ENCODE data around the gene ST14. TPM values are rescaled to one million over a fixed set of nuclear protein-coding genes. Genes with fewer than 3 reads are reported as not detected.

Gene ST14
- total RNA-seq, 3 donors from 2014 or later (not counting 1 experiment from before 2014, with no cell fraction given): 0.61 to 1.9 (median 1.0) TPM

DNA sequence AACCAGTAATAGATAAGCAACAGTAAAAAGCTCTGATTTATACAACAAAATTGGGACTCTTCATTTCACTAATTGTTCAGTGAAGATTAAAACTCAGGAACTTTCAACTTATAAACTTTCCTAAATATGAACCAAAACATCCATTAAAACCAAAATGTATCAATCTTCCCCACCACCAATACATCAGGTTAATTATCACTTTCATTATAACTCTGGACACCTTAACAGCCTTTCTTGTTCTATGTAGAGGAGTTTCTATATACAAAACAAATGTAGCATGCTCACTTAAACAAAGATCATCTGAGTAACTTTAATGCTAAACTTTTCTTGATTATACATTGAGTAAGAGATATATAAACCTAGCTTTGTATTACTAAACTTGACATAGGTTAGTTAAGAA lies 74.7 kb downstream of the ST14 start:
- H3K27ac ChIP-seq (ENCODE audit: low read length): no peak overlapping the region
- no peak for ATAC-seq
- TF ChIP-seq CTCF (IDR thresholded peaks at IDR 0.05): no peak

DNA sequence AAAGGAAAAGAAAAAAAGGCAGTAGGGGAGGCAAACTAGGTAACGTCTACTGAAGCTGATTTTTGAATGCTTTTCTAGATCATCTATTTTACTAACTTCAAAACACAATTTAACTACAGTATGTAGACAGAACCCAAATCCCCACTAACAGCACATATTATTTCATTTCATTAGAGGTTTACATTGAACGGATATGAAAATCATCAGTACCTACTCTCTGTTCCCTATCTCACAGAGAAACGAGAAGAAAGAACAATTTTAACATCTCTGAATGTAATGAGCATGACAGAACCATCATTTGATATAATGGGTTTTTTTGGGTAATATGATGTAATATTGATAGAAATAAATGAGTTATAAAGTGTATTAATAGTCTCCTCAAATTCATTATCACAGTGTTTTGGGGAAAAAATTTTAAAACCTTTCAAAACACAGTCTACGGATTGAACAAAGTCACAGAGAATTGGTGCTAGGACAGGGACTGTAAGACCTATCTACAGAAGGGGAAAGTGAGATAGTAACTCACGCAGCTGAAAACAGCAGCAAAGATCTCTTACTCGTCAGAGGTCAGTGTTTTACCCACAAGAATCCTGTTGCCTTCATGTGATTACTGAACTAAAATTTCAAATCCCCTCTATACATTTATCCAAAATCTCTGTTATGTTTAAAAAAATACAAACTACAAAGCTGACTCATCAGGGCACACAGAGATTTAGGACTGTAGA lies 77.9 kb downstream of the ST14 start:
- Histone ChIP-seq H3K36me3 (ENCODE audit: control insufficient read depth, insufficient read depth, low read length) (peaks cover 43% of the 10 kb centered on the region), H3K27ac (ENCODE audit: low read length) (no peak overlapping the region), H3K9me3 (ENCODE audit: control insufficient read depth, insufficient read depth, low read length) (no peaks in the 10 kb centered on the region), H3K27me3 (ENCODE audit: control insufficient read depth, insufficient read depth, low read length) (no peaks in the 10 kb centered on the region), H3K4me1 (ENCODE audit: control insufficient read depth, insufficient read depth, low read length) (no peaks in the 10 kb centered on the region), H3K4me3 (ENCODE audit: low read length) (no peak overlapping the region)
- WGBS (ENCODE audit: insufficient coverage): 85% methylated on average over 5 of the region's 6 CpGs
- peaks cover 15% of the 10 kb centered on the region for H3K36me3 Mint-ChIP-seq
- peaks cover 24 to 25% of the 10 kb centered on the region in 2 donors for H3K4me1 Mint-ChIP-seq
- TF ChIP-seq CTCF (IDR thresholded peaks at IDR 0.05): no peak
- no peaks in the 10 kb centered on the region for H3K9me3 Mint-ChIP-seq
- ATAC-seq (no peak), DNase-seq (no peak)
- no peak overlapping the region for H3K4me3 Mint-ChIP-seq
- intact Hi-C loops (cut with micrococcal nuclease): no loop called here
- H3K27ac Mint-ChIP-seq: peak overlapping the region in 1 of 2 donors; percentile 24
- H3K27me3 Mint-ChIP-seq (ENCODE audit: low read depth in 2 of 2): no peaks in the 10 kb centered on the region

More for the DNA sequence above, 74.7 kb downstream of the ST14 start:
- Mint-ChIP-seq H3K27me3 (ENCODE audit: low read depth in 2 of 2) (no peaks in the 10 kb centered on the region), H3K9me3 (no peaks in the 10 kb centered on the region), H3K27ac (peak overlapping the region in 1 of 2 donors; percentile 47), H3K36me3 (peaks cover 15% of the 10 kb centered on the region), H3K4me3 (no peak overlapping the region), H3K4me1 (peaks cover 6% of the 10 kb centered on the region in 2 donors)
- no peak overlapping the region for H3K4me3 ChIP-seq (ENCODE audit: low read length)
- H3K27me3 ChIP-seq (ENCODE audit: control insufficient read depth, insufficient read depth, low read length): no peaks in the 10 kb centered on the region
- intact Hi-C loops (cut with micrococcal nuclease): no loop called here
- H3K4me1 ChIP-seq (ENCODE audit: control insufficient read depth, insufficient read depth, low read length): no peaks in the 10 kb centered on the region
- H3K9me3 ChIP-seq (ENCODE audit: control insufficient read depth, insufficient read depth, low read length): no peaks in the 10 kb centered on the region
- DNase-seq: no peak
- peaks cover 44% of the 10 kb centered on the region for H3K36me3 ChIP-seq (ENCODE audit: control insufficient read depth, insufficient read depth, low read length)

DNA sequence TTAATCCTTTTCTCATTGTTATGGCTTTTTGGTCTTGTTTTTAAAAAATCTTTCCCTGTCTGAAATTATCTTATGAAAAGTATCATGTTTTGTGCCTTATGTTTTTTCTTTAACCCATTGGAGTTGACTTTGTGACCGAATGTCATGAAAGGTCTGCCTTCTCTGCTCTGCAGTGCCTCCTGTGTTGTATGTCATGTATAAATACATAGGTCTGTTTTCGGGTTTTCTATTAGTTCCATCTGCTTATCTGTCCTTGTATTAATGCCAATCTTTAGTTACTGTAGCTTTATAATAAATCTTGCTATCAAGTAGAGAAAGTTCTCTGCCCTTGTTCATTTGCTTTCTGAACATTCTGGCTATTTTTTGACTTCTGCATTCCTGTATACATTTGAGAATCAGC lies 82.1 kb downstream of the ST14 start:
- intact Hi-C loops (cut with micrococcal nuclease): no loop called here
- no peaks in the 10 kb centered on the region for H3K9me3 Mint-ChIP-seq
- H3K4me3 Mint-ChIP-seq: no peak overlapping the region
- ATAC-seq: no peak
- Histone ChIP-seq H3K36me3 (ENCODE audit: control insufficient read depth, insufficient read depth, low read length) (peaks cover 23% of the 10 kb centered on the region), H3K4me3 (ENCODE audit: low read length) (no peak overlapping the region), H3K27me3 (ENCODE audit: control insufficient read depth, insufficient read depth, low read length) (no peaks in the 10 kb centered on the region), H3K27ac (ENCODE audit: low read length) (no peak overlapping the region), H3K9me3 (ENCODE audit: control insufficient read depth, insufficient read depth, low read length) (no peaks in the 10 kb centered on the region), H3K4me1 (ENCODE audit: control insufficient read depth, insufficient read depth, low read length) (no peaks in the 10 kb centered on the region)
- no peak for TF ChIP-seq CTCF (IDR thresholded peaks at IDR 0.05)
- peaks cover 55 to 63% of the 10 kb centered on the region in 2 donors for H3K4me1 Mint-ChIP-seq
- WGBS (ENCODE audit: insufficient coverage): 94% methylated on average over 2 of the region's 2 CpGs
- no peak for DNase-seq
- no peaks in the 10 kb centered on the region for H3K27me3 Mint-ChIP-seq (ENCODE audit: low read depth in 2 of 2)
- H3K27ac Mint-ChIP-seq: peak overlapping the region; percentile 33 to 83
- peaks cover 14% of the 10 kb centered on the region for H3K36me3 Mint-ChIP-seq

GRCh38 chr11:130243816-130244215 lies 84.2 kb downstream of the ST14 start:
- H3K27ac Mint-ChIP-seq: peak overlapping the region; percentile 60 to 83

More at GRCh38 chr11:130243816-130244215, 84.2 kb downstream of the ST14 start:
- peak overlapping the region; percentile 15 for H3K27ac ChIP-seq (ENCODE audit: low read length)
- H3K4me1 ChIP-seq (ENCODE audit: control insufficient read depth, insufficient read depth, low read length): peaks cover 5% of the 10 kb centered on the region
- Mint-ChIP-seq H3K4me3 (peak overlapping the region; percentile 41), H3K4me1 (peaks cover 65 to 75% of the 10 kb centered on the region in 2 donors), H3K36me3 (no peaks in the 10 kb centered on the region), H3K9me3 (no peaks in the 10 kb centered on the region), H3K27me3 (ENCODE audit: low read depth in 2 of 2) (no peaks in the 10 kb centered on the region)
- no peak for TF ChIP-seq CTCF (IDR thresholded peaks at IDR 0.05)
- DNase-seq: peak in 1 of 2 donors; percentile 22
- intact Hi-C loops (cut with micrococcal nuclease): no loop called here
- 30% methylated on average over 2 of the region's 2 CpGs for WGBS (ENCODE audit: insufficient coverage)
- H3K36me3 ChIP-seq (ENCODE audit: control insufficient read depth, insufficient read depth, low read length): peaks cover 9% of the 10 kb centered on the region
- H3K27me3 ChIP-seq (ENCODE audit: control insufficient read depth, insufficient read depth, low read length): no peaks in the 10 kb centered on the region
- no peaks in the 10 kb centered on the region for H3K9me3 ChIP-seq (ENCODE audit: control insufficient read depth, insufficient read depth, low read length)
- no peak overlapping the region for H3K4me3 ChIP-seq (ENCODE audit: low read length)
- peak in 2 of 3 donors; percentile 75 for ATAC-seq

Measured in natural killer cell (primary cell).